ENCODE data around the gene GAST. TPM values are rescaled to one million over a fixed set of nuclear protein-coding genes. Genes with fewer than 3 reads are reported as not detected.

GAST gene
- total and polyA plus RNA-seq, 2 of the 13 experiments (the other 11 are each of a cell fraction or from before 2014, with no cell fraction given) = 0.32 to 0.42 TPM

DNA sequence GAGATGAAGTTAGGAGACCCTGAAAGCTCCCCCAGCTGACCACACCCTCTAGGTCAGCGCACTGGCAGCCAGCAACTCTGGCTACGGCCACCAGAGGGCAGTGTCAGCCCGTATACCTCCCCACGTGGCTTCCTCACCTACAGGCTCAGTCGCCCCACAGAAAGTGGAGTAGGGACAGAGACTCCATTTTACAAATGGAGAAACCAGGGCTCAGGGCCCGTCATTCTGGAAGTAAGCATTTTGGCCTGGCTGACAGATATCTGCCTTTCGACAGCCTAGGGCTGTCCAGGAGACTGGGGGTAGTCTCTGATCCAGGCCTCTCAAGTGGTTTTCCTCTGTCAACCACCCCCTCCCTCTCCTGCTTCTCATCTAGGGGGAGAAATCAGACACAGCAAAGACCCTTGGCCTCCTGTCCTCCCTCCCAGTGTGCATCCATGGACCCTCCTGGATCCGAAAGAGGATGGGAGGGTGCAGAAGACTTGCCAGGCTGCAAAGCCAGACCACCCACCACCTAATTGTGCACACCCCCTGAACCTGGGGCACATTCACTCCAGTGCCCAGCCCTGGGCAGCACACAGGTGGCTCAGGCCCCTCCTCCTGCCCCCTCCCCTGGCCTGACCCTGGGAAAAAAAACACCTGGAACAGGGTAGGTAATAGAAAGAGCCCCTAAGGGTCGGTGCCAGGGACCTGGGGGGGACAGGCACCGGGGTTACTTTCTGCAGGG, 26.1 kb downstream of the GAST start (continued):
- TF ChIP-seq, protein P1, sequence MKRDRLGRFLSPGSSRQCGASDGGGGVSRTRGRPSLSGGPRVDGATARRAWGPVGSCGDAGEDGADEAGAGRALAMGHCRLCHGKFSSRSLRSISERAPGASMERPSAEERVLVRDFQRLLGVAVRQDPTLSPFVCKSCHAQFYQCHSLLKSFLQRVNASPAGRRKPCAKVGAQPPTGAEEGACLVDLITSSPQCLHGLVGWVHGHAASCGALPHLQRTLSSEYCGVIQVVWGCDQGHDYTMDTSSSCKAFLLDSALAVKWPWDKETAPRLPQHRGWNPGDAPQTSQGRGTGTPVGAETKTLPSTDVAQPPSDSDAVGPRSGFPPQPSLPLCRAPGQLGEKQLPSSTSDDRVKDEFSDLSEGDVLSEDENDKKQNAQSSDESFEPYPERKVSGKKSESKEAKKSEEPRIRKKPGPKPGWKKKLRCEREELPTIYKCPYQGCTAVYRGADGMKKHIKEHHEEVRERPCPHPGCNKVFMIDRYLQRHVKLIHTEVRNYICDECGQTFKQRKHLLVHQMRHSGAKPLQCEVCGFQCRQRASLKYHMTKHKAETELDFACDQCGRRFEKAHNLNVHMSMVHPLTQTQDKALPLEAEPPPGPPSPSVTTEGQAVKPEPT (CRISPR knock-in tag; IDR thresholded peaks at IDR 0.05; ENCODE audit: low read depth) = 0 out of 2 replicates have a peak, but pooled peaks have one; percentile 35
- TF ChIP-seq CCDC6 (CRISPR knock-in tag; IDR thresholded peaks at IDR 0.05) = 0 out of 2 replicates have a peak, but pooled peaks have one; percentile 52
- TF ChIP-seq, protein P2, sequence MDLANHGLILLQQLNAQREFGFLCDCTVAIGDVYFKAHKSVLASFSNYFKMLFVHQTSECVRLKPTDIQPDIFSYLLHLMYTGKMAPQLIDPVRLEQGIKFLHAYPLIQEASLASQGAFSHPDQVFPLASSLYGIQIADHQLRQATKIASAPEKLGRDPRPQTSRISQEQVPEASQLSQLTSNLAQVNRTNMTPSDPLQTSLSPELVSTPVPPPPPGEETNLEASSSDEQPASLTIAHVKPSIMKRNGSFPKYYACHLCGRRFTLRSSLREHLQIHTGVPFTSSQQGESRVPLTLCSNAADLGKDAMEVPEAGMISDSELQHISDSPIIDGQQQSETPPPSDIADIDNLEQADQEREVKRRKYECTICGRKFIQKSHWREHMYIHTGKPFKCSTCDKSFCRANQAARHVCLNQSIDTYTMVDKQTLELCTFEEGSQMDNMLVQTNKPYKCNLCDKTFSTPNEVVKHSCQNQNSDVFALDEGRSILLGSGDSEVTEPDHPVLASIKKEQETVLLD (CRISPR knock-in tag; IDR thresholded peaks at IDR 0.05; ENCODE audit: low read depth) = no peak
- TF ChIP-seq, protein P3, sequence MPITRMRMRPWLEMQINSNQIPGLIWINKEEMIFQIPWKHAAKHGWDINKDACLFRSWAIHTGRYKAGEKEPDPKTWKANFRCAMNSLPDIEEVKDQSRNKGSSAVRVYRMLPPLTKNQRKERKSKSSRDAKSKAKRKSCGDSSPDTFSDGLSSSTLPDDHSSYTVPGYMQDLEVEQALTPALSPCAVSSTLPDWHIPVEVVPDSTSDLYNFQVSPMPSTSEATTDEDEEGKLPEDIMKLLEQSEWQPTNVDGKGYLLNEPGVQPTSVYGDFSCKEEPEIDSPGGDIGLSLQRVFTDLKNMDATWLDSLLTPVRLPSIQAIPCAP (CRISPR knock-in tag; IDR thresholded peaks at IDR 0.05; ENCODE audit: low read depth) = no peak
- TF ChIP-seq FOXC1 (CRISPR knock-in tag; IDR thresholded peaks at IDR 0.05; ENCODE audit: borderline replicate concordance) = no peak
- TF ChIP-seq ZNF891 (CRISPR knock-in tag; IDR thresholded peaks at IDR 0.05) = no peak
- no peak for TF ChIP-seq POLR2G (IDR thresholded peaks at IDR 0.05; ENCODE audit: low read depth, low read length)
- TF ChIP-seq, protein P4, sequence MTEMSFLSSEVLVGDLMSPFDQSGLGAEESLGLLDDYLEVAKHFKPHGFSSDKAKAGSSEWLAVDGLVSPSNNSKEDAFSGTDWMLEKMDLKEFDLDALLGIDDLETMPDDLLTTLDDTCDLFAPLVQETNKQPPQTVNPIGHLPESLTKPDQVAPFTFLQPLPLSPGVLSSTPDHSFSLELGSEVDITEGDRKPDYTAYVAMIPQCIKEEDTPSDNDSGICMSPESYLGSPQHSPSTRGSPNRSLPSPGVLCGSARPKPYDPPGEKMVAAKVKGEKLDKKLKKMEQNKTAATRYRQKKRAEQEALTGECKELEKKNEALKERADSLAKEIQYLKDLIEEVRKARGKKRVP (CRISPR knock-in tag; IDR thresholded peaks at IDR 0.05) = no peak
- TF ChIP-seq ZNF24 (IDR thresholded peaks at IDR 0.05) = no peak
- TF ChIP-seq CHD4 (IDR thresholded peaks at IDR 0.05; ENCODE audit: borderline replicate concordance, low read length) = no peak
- TF ChIP-seq ZNF572 (CRISPR knock-in tag; IDR thresholded peaks at IDR 0.05) = no peak
- TF ChIP-seq ZNF441 (CRISPR knock-in tag; IDR thresholded peaks at IDR 0.05; ENCODE audit: borderline replicate concordance) = peak; percentile 63; the same call in 1 of the 2 replicates
- TF ChIP-seq ZFP90 (CRISPR knock-in tag; IDR thresholded peaks at IDR 0.05; ENCODE audit: borderline replicate concordance) = no peak
- TF ChIP-seq ZNF430 (CRISPR knock-in tag; IDR thresholded peaks at IDR 0.05) = 0 out of 2 replicates have a peak, but pooled peaks have one; percentile 64
- TF ChIP-seq NONO (IDR thresholded peaks at IDR 0.05) = no peak
- TF ChIP-seq NONO (CRISPR knock-in tag; conservative IDR thresholded peaks at IDR 0.05) = no peak; the same call in 1 of the 2 replicates
- TF ChIP-seq, protein P5, sequence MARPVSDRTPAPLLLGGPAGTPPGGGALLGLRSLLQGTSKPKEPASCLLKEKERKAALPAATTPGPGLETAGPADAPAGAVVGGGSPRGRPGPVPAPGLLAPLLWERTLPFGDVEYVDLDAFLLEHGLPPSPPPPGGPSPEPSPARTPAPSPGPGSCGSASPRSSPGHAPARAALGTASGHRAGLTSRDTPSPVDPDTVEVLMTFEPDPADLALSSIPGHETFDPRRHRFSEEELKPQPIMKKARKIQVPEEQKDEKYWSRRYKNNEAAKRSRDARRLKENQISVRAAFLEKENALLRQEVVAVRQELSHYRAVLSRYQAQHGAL (CRISPR knock-in tag; IDR thresholded peaks at IDR 0.05; ENCODE audit: not compliant biosample characterization) = no peak
- TF ChIP-seq, protein P6, sequence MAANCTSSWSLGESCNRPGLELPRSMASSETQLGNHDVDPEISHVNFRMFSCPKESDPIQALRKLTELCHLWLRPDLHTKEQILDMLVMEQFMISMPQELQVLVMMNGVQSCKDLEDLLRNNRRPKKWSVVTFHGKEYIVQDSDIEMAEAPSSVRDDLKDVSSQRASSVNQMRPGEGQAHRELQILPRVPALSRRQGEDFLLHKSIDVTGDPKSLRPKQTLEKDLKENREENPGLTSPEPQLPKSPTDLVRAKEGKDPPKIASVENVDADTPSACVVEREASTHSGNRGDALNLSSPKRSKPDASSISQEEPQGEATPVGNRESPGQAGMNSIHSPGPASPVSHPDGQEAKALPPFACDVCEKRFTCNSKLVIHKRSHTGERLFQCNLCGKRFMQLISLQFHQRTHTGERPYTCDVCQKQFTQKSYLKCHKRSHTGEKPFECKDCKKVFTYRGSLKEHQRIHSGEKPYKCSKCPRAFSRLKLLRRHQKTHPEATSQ (CRISPR knock-in tag; IDR thresholded peaks at IDR 0.05; ENCODE audit: borderline replicate concordance) = no peak

Data from HepG2 (cell line).